PFSK-1 (cell line): ENCODE data around the gene LAMB1.

Experiments
- FOXP2 ChIP-seq: optimal IDR thresholded peaks from 2 replicates; pipeline ENCODE3; 2011; ENCODE audit warnings: borderline replicate concordance, control low read depth, inconsistent platforms; ENCODE audit not compliant: insufficient read depth; ENCODE audit errors: extremely low read length, extremely low read depth
- POLR2AphosphoS5 ChIP-seq: IDR thresholded peaks from 2 replicates; pipeline ENCODE4 v1.6.1; 2012; ENCODE audit warnings: low read depth, mild to moderate bottlenecking, control low read depth, low read length, moderate library complexity
- SIN3A ChIP-seq: IDR thresholded peaks from 2 replicates; pipeline ENCODE4 v1.6.1; 2012; ENCODE audit warnings: mild to moderate bottlenecking, low read length, moderate library complexity, borderline replicate concordance; ENCODE audit not compliant: insufficient read depth
- TAF1 ChIP-seq: IDR thresholded peaks from 2 replicates; pipeline ENCODE4 v1.6.1; 2012; ENCODE audit warnings: low read length, control low read depth, borderline replicate concordance; ENCODE audit not compliant: insufficient read depth
- TF ChIP-seq, protein P1 (sequence below), 2 experiments: IDR thresholded peaks; 2 replicates each; pipeline versions ENCODE4 v1.6.1 to v1.8.0; 2011 to 2012; ENCODE audit warnings: low read depth in 2 of 2, low read length in 2 of 2, control low read depth in 1 of 2, inconsistent platforms in 1 of 2, mild to moderate bottlenecking in 1 of 2, moderate library complexity in 1 of 2; ENCODE audit not compliant: insufficient read depth in 1 of 2

The LAMB1 gene

DNA sequence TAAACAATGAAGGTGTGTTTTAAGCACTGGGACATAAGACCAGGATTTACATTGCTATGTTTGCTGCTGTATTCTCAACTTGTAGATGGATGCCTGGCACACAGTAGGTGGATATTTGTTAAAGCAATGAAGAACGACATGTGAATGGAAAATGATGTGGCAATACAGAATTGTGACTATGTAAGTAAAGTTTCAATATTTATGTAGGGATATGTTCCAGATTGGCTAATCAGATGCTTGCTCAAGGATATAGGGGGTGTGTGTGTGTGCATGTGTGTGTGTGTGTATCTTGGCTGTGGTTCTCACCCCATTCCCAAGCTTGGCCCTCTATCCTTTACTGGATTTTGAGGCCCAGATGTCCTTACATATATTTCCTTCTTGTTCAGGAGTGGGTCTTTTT is 42.7 kb upstream of the LAMB1 start:
- TF ChIP-seq POLR2AphosphoS5 (no peak), SIN3A (no peak), TAF1 (no peak), FOXP2 (no peak)
- TF ChIP-seq, protein P1, sequence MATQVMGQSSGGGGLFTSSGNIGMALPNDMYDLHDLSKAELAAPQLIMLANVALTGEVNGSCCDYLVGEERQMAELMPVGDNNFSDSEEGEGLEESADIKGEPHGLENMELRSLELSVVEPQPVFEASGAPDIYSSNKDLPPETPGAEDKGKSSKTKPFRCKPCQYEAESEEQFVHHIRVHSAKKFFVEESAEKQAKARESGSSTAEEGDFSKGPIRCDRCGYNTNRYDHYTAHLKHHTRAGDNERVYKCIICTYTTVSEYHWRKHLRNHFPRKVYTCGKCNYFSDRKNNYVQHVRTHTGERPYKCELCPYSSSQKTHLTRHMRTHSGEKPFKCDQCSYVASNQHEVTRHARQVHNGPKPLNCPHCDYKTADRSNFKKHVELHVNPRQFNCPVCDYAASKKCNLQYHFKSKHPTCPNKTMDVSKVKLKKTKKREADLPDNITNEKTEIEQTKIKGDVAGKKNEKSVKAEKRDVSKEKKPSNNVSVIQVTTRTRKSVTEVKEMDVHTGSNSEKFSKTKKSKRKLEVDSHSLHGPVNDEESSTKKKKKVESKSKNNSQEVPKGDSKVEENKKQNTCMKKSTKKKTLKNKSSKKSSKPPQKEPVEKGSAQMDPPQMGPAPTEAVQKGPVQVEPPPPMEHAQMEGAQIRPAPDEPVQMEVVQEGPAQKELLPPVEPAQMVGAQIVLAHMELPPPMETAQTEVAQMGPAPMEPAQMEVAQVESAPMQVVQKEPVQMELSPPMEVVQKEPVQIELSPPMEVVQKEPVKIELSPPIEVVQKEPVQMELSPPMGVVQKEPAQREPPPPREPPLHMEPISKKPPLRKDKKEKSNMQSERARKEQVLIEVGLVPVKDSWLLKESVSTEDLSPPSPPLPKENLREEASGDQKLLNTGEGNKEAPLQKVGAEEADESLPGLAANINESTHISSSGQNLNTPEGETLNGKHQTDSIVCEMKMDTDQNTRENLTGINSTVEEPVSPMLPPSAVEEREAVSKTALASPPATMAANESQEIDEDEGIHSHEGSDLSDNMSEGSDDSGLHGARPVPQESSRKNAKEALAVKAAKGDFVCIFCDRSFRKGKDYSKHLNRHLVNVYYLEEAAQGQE (IDR thresholded peaks at IDR 0.05; ENCODE audit: insufficient read depth in 1 of 2, low read depth in 2 of 2, low read length in 2 of 2), result no peak

DNA sequence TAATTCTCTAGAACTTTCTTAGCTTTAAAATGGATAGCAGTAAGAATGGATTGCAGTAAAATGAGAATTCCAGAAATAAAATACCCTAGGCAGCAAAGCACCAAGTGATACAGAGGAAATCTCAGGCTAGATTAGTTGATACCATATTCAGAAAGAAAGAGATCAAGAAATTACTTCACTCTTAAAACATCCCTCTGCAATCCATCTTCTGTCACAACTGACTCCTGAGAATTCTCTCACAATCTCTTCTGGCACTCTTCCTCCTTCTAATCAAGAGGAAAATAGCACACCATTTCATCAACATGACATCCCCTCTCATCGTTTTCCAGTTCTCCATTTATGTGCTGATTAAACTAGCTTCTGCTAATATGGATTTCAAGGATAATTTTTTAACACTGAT is 42.2 kb upstream of the LAMB1 start:
- TF ChIP-seq FOXP2 (no peak), POLR2AphosphoS5 (no peak), SIN3A (no peak), TAF1 (no peak)
- TF ChIP-seq, protein P1 (IDR thresholded peaks at IDR 0.05; ENCODE audit: insufficient read depth in 1 of 2, low read depth in 2 of 2, low read length in 2 of 2), result no peak

DNA sequence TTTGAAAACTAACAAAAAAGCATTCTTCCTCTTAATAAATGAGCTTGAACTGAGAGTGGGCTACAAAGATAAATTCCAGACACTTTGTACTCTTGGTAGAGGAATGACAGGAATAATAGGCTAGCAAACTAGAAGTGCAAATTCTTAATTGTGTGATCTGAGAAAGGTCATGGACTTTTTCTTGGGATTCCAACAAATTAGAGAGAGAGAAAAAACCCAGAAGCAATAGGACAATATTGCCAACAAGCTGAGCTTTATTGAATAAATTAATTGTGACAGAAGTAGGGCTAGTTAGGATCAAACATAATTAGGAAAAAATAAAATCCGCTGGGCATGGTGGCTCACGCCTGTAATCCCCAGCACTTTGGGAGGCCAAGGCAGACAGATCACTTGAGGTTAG is 41.4 kb upstream of the LAMB1 start:
- no peak for TF ChIP-seq SIN3A

DNA sequence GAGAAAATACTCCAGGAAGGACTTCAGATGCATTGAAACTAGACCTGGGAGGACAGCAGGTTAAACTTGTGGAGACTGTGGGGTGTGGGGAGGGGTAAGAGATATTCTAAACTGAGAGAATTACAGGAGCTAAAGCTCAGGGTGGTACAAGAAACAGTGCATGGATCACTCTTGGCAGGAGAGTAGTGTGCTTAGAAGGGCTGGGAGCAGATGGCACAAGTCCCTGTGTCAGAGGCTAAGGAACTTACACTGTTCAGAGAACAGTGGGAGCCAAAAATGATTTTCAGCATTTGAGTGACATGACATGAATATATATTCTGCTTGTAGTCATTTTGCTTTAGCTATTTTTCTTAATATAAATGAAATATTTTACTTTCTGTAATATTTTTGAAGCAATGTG is 36.0 kb upstream of the LAMB1 start:
- TF ChIP-seq POLR2AphosphoS5, result no peak
- no peak for TF ChIP-seq SIN3A
- no peak for TF ChIP-seq FOXP2
- TF ChIP-seq TAF1, result no peak

- TF ChIP-seq SIN3A, result no peak
- TF ChIP-seq, protein P1 (IDR thresholded peaks at IDR 0.05; ENCODE audit: insufficient read depth in 1 of 2, low read depth in 2 of 2, low read length in 2 of 2), result no peak
- TF ChIP-seq TAF1, result no peak
- TF ChIP-seq FOXP2, result no peak
- no peak for TF ChIP-seq POLR2AphosphoS5
Observed at GRCh38 chr7:108037741-108038140, 34.8 kb upstream of the LAMB1 start.

DNA sequence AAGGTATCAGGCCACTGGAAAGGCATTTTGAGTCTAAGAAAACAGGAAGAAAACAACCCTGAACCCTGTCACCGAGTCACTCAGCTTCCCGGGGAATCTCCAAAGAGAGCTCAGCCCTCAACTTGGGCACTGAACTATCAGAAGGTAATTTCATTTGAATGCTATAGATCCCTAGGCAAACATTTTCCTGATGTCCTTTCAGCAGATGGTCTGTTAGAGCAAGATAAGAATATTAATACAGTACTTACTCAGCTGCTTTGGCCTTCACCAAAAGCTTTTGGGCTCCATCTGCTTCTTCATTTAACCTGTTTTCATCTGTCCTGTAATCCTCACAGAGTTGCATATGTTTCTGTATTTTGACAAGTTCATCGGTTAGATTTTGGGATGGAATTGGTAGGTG is 34.2 kb upstream of the LAMB1 start:
- TF ChIP-seq TAF1 (no peak), POLR2AphosphoS5 (no peak), SIN3A (no peak), FOXP2 (no peak)
- TF ChIP-seq, protein P1 (IDR thresholded peaks at IDR 0.05; ENCODE audit: insufficient read depth in 1 of 2, low read depth in 2 of 2, low read length in 2 of 2), result no peak
